ENCODE data around the gene RNF212.

- no peak for TF ChIP-seq CTCF (conservative IDR thresholded peaks at IDR 0.05; ENCODE audit: low read depth, low read length)
- TF ChIP-seq EZH2 (IDR thresholded peaks at IDR 0.05; ENCODE audit: borderline replicate concordance, low read depth, low read length, poor library complexity, severe bottlenecking): no peak
Measured at GRCh38 chr4:1048773-1049590, 64.4 kb downstream of the RNF212 start.
